H1 (cell line): Measurements from ENCODE around the gene XRCC6. TPM values are rescaled to one million over a fixed set of nuclear protein-coding genes. Genes with fewer than 3 reads are reported as not detected.

Source experiments
- CTCF ChIA-PET: fragments of 300-600 bp; sonication (Branson Sonifier 250); formaldehyde crosslinking; loops from one replicate; lab custom pipeline; 2021; ENCODE audit not compliant: partially characterized antibody; lab: Charles Lee
- POLR2A ChIA-PET: fragments of 300-600 bp; sonication (Branson Sonifier 250); formaldehyde crosslinking; loops from one replicate; lab custom pipeline; 2021; ENCODE audit warnings: inconsistent platforms; ENCODE audit not compliant: partially characterized antibody; lab: Charles Lee
- DNase-seq, 2 experiments: peaks; one replicate each; pipeline versions ENCODE4 v3.0.0 to v3.0.0-alpha.2; 2010 to 2022; ENCODE audit warnings: low spot score in 2 of 2, low read depth in 1 of 2, mixed read lengths in 1 of 2
- FAIRE-seq: peaks from 2 replicates; lab custom pipeline; 2011; peaks lifted over from hg19 to GRCh38; lab: Jason Lieb, UNC
- H2AFZ ChIP-seq: 2 replicates; pipeline ENCODE4 v1.8.1; 2012; ENCODE audit warnings: low read length, inconsistent platforms
- H2AK5ac ChIP-seq: 2 replicates; pipeline ENCODE4 v1.6.1; 2013; ENCODE audit warnings: low read depth, low read length
- H2BK120ac ChIP-seq: replicated peaks from 2 replicates; pipeline ENCODE3; 2013; ENCODE audit warnings: low read depth, low read length, inconsistent platforms
- H2BK12ac ChIP-seq: 2 replicates; pipeline ENCODE4 v1.6.1; 2013; ENCODE audit warnings: low read depth, low read length
- H2BK15ac ChIP-seq: 2 replicates; pipeline ENCODE4 v1.6.1; 2013; ENCODE audit warnings: low read length
- H2BK20ac ChIP-seq: 2 replicates; pipeline ENCODE4 v1.6.1; 2013; ENCODE audit warnings: low read length
- H2BK5ac ChIP-seq: 2 replicates; pipeline ENCODE4 v1.6.1; 2013; ENCODE audit warnings: low read depth, low read length
- H3K14ac ChIP-seq: 2 replicates; pipeline ENCODE4 v1.6.1; 2013; ENCODE audit warnings: inconsistent platforms; ENCODE audit not compliant: insufficient read length
- H3K18ac ChIP-seq: 2 replicates; pipeline ENCODE4 v1.6.1; 2013; ENCODE audit warnings: low read length; ENCODE audit errors: extremely low read depth
- H3K23ac ChIP-seq: 2 replicates; pipeline ENCODE4 v1.6.1; 2013; ENCODE audit warnings: inconsistent platforms; ENCODE audit not compliant: insufficient read length
- H3K23me2 ChIP-seq: 2 replicates; pipeline ENCODE4 v1.6.1; 2013; ENCODE audit warnings: low read depth, low read length
- H3K27ac ChIP-seq: 2 replicates; pipeline ENCODE4 v1.6.1; 2011; ENCODE audit warnings: low read depth, low read length, inconsistent platforms
- H3K27me3 ChIP-seq, 4 experiments: replicated peaks in 1 of 4; 1 replicate in 1 of 4; 2 replicates in 3 of 4; pipeline versions ENCODE4 v1.6.1 to v1.8.1; 2011 to 2013; ENCODE audit warnings: low read length in 3 of 4, mild to moderate bottlenecking in 3 of 4, inconsistent platforms in 2 of 4, mixed read lengths in 2 of 4, moderate library complexity in 1 of 4; ENCODE audit not compliant: control insufficient read depth in 3 of 4, insufficient read depth in 3 of 4; ENCODE audit errors: extremely low read depth in 1 of 4
- H3K36me3 ChIP-seq, 4 experiments: 2 replicates each; pipeline versions ENCODE4 v1.6.1 to v1.8.1; 2011 to 2013; ENCODE audit warnings: mild to moderate bottlenecking in 4 of 4, low read length in 3 of 4, moderate library complexity in 2 of 4, control low read depth in 1 of 4, inconsistent platforms in 1 of 4; ENCODE audit not compliant: insufficient read depth in 4 of 4, control insufficient read depth in 2 of 4
- H3K4ac ChIP-seq: replicated peaks from 2 replicates; pipeline ENCODE3; 2013; ENCODE audit warnings: low read length, low read depth, mixed read lengths, inconsistent platforms; ENCODE audit not compliant: insufficient read length
- H3K4me1 ChIP-seq, 4 experiments: replicated peaks in 1 of 4; 1 replicate in 1 of 4; 2 replicates in 3 of 4; pipeline versions ENCODE4 v1.6.1 to v1.8.1; 2011 to 2013; ENCODE audit warnings: low read length in 3 of 4, inconsistent platforms in 2 of 4, mixed read lengths in 1 of 4; ENCODE audit not compliant: insufficient read depth in 4 of 4, control insufficient read depth in 3 of 4
- H3K4me2 ChIP-seq, 2 experiments: 2 replicates each; pipeline versions ENCODE4 v1.6.1 to v1.8.1; 2011 to 2013; ENCODE audit warnings: low read depth in 2 of 2, low read length in 2 of 2, control low read depth in 1 of 2, inconsistent platforms in 1 of 2, mild to moderate bottlenecking in 1 of 2; ENCODE audit not compliant: insufficient read depth in 1 of 2
- H3K4me3 ChIP-seq, 4 experiments: fragments of 200-600, 300-600 bp in 1 of 4; sonication (generic), shearing (Covaris generic), sonication (Bioruptor Twin) in 1 of 4; 2 replicates each; pipeline versions ENCODE4 v1.5.1 to v1.8.1; 2011 to 2016; ENCODE audit warnings: low read length in 4 of 4, low read depth in 3 of 4, control low read depth in 2 of 4, inconsistent platforms in 2 of 4, mild to moderate bottlenecking in 2 of 4, mixed read lengths in 1 of 4, moderate library complexity in 1 of 4; ENCODE audit not compliant: insufficient read depth in 2 of 4; ENCODE audit errors: extremely low read depth in 1 of 4
- H3K56ac ChIP-seq: replicated peaks from 2 replicates; pipeline ENCODE3; 2013; ENCODE audit warnings: low read depth, mild to moderate bottlenecking, mixed read lengths, low read length, inconsistent platforms; ENCODE audit not compliant: insufficient read length
- H3K79me1 ChIP-seq: 2 replicates; pipeline ENCODE4 v1.6.1; 2013; ENCODE audit warnings: low read depth, low read length, control low read depth
- H3K79me2 ChIP-seq, 2 experiments: 2 replicates each; pipeline versions ENCODE4 v1.6.1 to v1.8.1; 2012 to 2013; ENCODE audit warnings: low read length in 2 of 2, mild to moderate bottlenecking in 2 of 2, inconsistent platforms in 1 of 2; ENCODE audit not compliant: insufficient read depth in 2 of 2, control insufficient read depth in 1 of 2
- H3K9ac ChIP-seq, 4 experiments: replicated peaks in 1 of 4; 1 replicate in 1 of 4; 2 replicates in 3 of 4; pipeline versions ENCODE4 v1.6.1 to v1.8.1; 2011 to 2013; ENCODE audit warnings: low read depth in 3 of 4, low read length in 3 of 4, control low read depth in 2 of 4, mild to moderate bottlenecking in 2 of 4, moderate library complexity in 2 of 4, inconsistent platforms in 1 of 4; ENCODE audit errors: extremely low read depth in 1 of 4
- H3K9me3 ChIP-seq, 2 experiments: 2 replicates each; pipeline versions ENCODE4 v1.6.1 to v1.8.1; 2012 to 2013; ENCODE audit warnings: mild to moderate bottlenecking in 2 of 2, moderate library complexity in 2 of 2, control low read depth in 1 of 2, inconsistent platforms in 1 of 2, low read depth in 1 of 2, low read length in 1 of 2, mixed read lengths in 1 of 2; ENCODE audit not compliant: insufficient read depth in 2 of 2
- H4K20me1 ChIP-seq, 2 experiments: replicated peaks in 1 of 2; 2 replicates each; pipeline versions ENCODE3 to v1.8.1; 2011 to 2013; ENCODE audit warnings: inconsistent platforms in 2 of 2, low read length in 2 of 2, mild to moderate bottlenecking in 1 of 2; ENCODE audit not compliant: insufficient read depth in 2 of 2, control insufficient read depth in 1 of 2
- H4K5ac ChIP-seq: 2 replicates; pipeline ENCODE4 v1.6.1; 2013; ENCODE audit warnings: low read length, low read depth, mixed read lengths, inconsistent platforms; ENCODE audit not compliant: insufficient read length
- H4K8ac ChIP-seq: 2 replicates; pipeline ENCODE4 v1.8.0; 2013; ENCODE audit warnings: mild to moderate bottlenecking, moderate library complexity, low read length, inconsistent platforms; ENCODE audit not compliant: insufficient read depth; ENCODE audit errors: extremely low read depth
- H4K91ac ChIP-seq: replicated peaks from 2 replicates; pipeline ENCODE3; 2013; ENCODE audit warnings: low read length, mixed read lengths, inconsistent platforms; ENCODE audit not compliant: insufficient read length
- CHD1 ChIP-seq: IDR thresholded peaks from 2 replicates; pipeline ENCODE4 v1.6.1; 2012; ENCODE audit warnings: low read depth, low read length, improper control_type of control experiment
- CTBP2 ChIP-seq: IDR thresholded peaks from 2 replicates; pipeline ENCODE4 v1.7.0; 2011; ENCODE audit warnings: borderline replicate concordance, mild to moderate bottlenecking, moderate library complexity, mixed read lengths, low read length; ENCODE audit not compliant: insufficient read depth, insufficient read length
- GABPA ChIP-seq: IDR thresholded peaks from 2 replicates; pipeline ENCODE4 v1.6.1; 2011; ENCODE audit warnings: mild to moderate bottlenecking, low read length, moderate library complexity, borderline replicate concordance; ENCODE audit not compliant: insufficient read depth
- HDAC6 ChIP-seq: IDR thresholded peaks from one replicate; pipeline ENCODE4 v1.7.1; 2012; ENCODE audit warnings: low read depth, mild to moderate bottlenecking, inconsistent platforms, low read length, moderate library complexity
- PHF8 ChIP-seq: fragments of 200-600 bp; sonication (generic); conservative IDR thresholded peaks from 2 replicates; pipeline ENCODE4 v1.7.1; 2012; ENCODE audit warnings: low read depth, mild to moderate bottlenecking, inconsistent platforms, low read length, moderate library complexity
- POLR2A ChIP-seq, 2 experiments: IDR thresholded peaks; 1 replicate in 1 of 2; 2 replicates in 1 of 2; pipeline ENCODE4 v1.6.1; 2011; ENCODE audit warnings: low read depth in 2 of 2, low read length in 2 of 2, mild to moderate bottlenecking in 2 of 2; ENCODE audit errors: control extremely low read depth in 1 of 2
- RBBP5 ChIP-seq: IDR thresholded peaks from 2 replicates; pipeline ENCODE4 v1.7.1; 2012; ENCODE audit warnings: low read depth, mild to moderate bottlenecking, inconsistent platforms, low read length, moderate library complexity, borderline replicate concordance
- RXRA ChIP-seq: IDR thresholded peaks from 2 replicates; pipeline ENCODE4 v1.6.1; 2011; ENCODE audit warnings: low read depth, mild to moderate bottlenecking, low read length, moderate library complexity; ENCODE audit not compliant: insufficient read depth
- ZNF274 ChIP-seq: IDR thresholded peaks from 2 replicates; pipeline ENCODE4 v1.7.0; 2012; ENCODE audit warnings: low read length, borderline replicate concordance; ENCODE audit errors: extremely low read depth
- WGBS, 2 experiments: shearing (Covaris generic) in 1 of 2; methylation state at CpG; one replicate each; pipeline versions ENCODE4 v1.1.6 to v1.1.7; 2013 to 2015; ENCODE audit warnings: low lambda C conversion rate in 2 of 2, mixed read lengths in 2 of 2, inconsistent platforms in 1 of 2, low coverage in 1 of 2, missing lambda C conversion rate in 1 of 2; ENCODE audit not compliant: insufficient replicate concordance in 2 of 2, insufficient coverage in 1 of 2, insufficient read length in 1 of 2; ENCODE audit errors: extremely low coverage in 1 of 2, missing lambda C conversion rate in 1 of 2; 5-methylcytosine and 5-hydroxymethylcytosine counted together
- polyA plus RNA-seq, 7 experiments: library from polyadenylated mRNA; depleted of rRNA in 3 of 7; stranded (reverse) in 5 of 7; unstranded in 2 of 7; fragments of >200 nt in 5 of 7; fragments of 200-250 nt in 2 of 7; gene quantifications; 1 replicate in 5 of 7; 2 replicates in 1 of 7; 4 replicates in 1 of 7; pipeline versions ENCODE4 v1.2.1 to v1.2.3, GENCODE V29; 2011 to 2013; ENCODE audit warnings: missing spikeins in 2 of 7, mixed read lengths in 2 of 7
- total RNA-seq: library from RNA; stranded (reverse); fragmentation: NEBNext Ultra II Directional; extraction: Animal tissue kit (Norgen Biotek cat#: 25700); gene quantifications from 2 replicates; pipeline ENCODE4 v1.2.1, GENCODE V29; 2021
- TF ChIP-seq, protein P1 (sequence below): IDR thresholded peaks from 2 replicates; pipeline ENCODE4 v1.6.1; 2012; ENCODE audit warnings: low read length, inconsistent platforms

The XRCC6 gene
- total and polyA plus RNA-seq, 2 of the 8 experiments (the other 6 are each of a cell fraction or from before 2014, with no cell fraction given), result 150 to 490 TPM

DNA sequence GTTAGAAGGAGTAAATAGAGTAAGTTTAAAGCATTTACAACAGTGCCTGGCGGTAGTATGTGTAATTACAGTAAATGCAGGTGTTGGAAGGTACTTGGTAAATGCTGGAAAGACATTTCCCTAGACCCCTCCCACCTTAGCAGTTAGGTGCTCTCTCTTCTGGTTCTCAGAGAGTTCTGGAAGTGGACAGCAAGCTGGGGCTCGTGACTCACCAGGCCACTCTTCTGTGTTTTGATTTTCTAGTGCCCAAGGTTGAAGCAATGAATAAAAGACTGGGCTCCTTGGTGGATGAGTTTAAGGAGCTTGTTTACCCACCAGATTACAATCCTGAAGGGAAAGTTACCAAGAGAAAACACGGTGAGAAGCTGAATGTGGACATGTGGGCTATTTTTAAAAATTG lies 40.0 kb downstream of the XRCC6 start:
- Histone ChIP-seq H3K18ac (no peak overlapping the region), H3K4me1 (no peaks in the 10 kb centered on the region), H2BK120ac (no peak overlapping the region), H3K23ac (no peak overlapping the region), H3K27me3 (no peaks in the 10 kb centered on the region), H4K5ac (no peak overlapping the region), H2BK20ac (no peak overlapping the region), H3K23me2 (no peaks in the 10 kb centered on the region), H4K91ac (no peak overlapping the region), H3K9me3 (no peaks in the 10 kb centered on the region)
- no peak for DNase-seq
- POLR2A ChIA-PET, result interaction anchor here (0.6 to 16.5 kb wide), 4 partner anchors 9 to 395 kb away, joined by 3 to 129 read pairs (median 4); no protein-coding TSS in a partner anchor
- no peak for FAIRE-seq
- TF ChIP-seq, protein P1, sequence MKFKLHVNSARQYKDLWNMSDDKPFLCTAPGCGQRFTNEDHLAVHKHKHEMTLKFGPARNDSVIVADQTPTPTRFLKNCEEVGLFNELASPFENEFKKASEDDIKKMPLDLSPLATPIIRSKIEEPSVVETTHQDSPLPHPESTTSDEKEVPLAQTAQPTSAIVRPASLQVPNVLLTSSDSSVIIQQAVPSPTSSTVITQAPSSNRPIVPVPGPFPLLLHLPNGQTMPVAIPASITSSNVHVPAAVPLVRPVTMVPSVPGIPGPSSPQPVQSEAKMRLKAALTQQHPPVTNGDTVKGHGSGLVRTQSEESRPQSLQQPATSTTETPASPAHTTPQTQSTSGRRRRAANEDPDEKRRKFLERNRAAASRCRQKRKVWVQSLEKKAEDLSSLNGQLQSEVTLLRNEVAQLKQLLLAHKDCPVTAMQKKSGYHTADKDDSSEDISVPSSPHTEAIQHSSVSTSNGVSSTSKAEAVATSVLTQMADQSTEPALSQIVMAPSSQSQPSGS, result no peak
- TF ChIP-seq RBBP5, result no peak
- no peak for TF ChIP-seq HDAC6
- TF ChIP-seq PHF8, result no peak
- no peak for TF ChIP-seq RXRA
- TF ChIP-seq ZNF274, result no peak
- no peak for TF ChIP-seq CTBP2
- no peak for TF ChIP-seq POLR2A (IDR thresholded peaks at IDR 0.05; ENCODE audit: control extremely low read depth in 1 of 2, low read depth in 2 of 2, low read length in 2 of 2)
- no peak for TF ChIP-seq GABPA
- no peak for TF ChIP-seq CHD1
- TF ChIP-seq, all 59 proteins: peak for 0
- Histone ChIP-seq H2AFZ (no peak overlapping the region), H3K56ac (no peak overlapping the region), H3K14ac (no peak overlapping the region), H3K79me1 (no peaks in the 10 kb centered on the region; the same call in 1 of the 2 replicates), H3K4me2 (no peak overlapping the region), H3K27ac (no peak overlapping the region), H3K4me3 (no peak overlapping the region), H3K79me2 (no peaks in the 10 kb centered on the region), H3K9ac (no peak overlapping the region), H4K20me1 (peaks cover 2 to 3% of the 10 kb centered on the region in 2 experiments), H2AK5ac (no peak overlapping the region), H3K4ac (no peak overlapping the region), H2BK5ac (no peak overlapping the region), H2BK15ac (no peak overlapping the region), H3K36me3 (peaks cover 41 to 89% (median 61%) of the 10 kb centered on the region in 4 experiments), H4K8ac (no peak overlapping the region), H2BK12ac (no peak overlapping the region)
- CTCF ChIA-PET, result interaction anchor here (1.2 kb wide), 1 partner anchor 36 kb away, joined by 3 read pairs; no protein-coding TSS in a partner anchor
- 89% methylated on average over 3 of the region's 3 CpGs; no CpG with 5 or more reads in 1 of the 2 experiments for WGBS, 2 experiments
